ENCODE data around the gene PRDM11. TPM values are rescaled to one million over a fixed set of nuclear protein-coding genes. Genes with fewer than 3 reads are reported as not detected.

PRDM11 gene
- total RNA-seq, 1 experiment from 2014 or later, result 12.6 TPM

GRCh38 chr11:45184640-45185039 lies 38.2 kb downstream of the PRDM11 start:
- Histone ChIP-seq H3K9me3 (ENCODE audit: low read depth, low read length, poor library complexity, severe bottlenecking) (no peaks in the 10 kb centered on the region), H3K27ac (ENCODE audit: low read depth, low read length, poor library complexity, severe bottlenecking) (no peak overlapping the region), H3K36me3 (ENCODE audit: insufficient read depth, low read length, poor library complexity, severe bottlenecking) (no peaks in the 10 kb centered on the region), H3K27me3 (replicated peaks; ENCODE audit: insufficient read depth, low read depth, low read length, poor library complexity) (no peaks in the 10 kb centered on the region), H3K4me3 (ENCODE audit: low read depth, low read length, poor library complexity, severe bottlenecking) (no peak overlapping the region), H3K4me1 (ENCODE audit: insufficient read depth, low read length, poor library complexity, severe bottlenecking) (peaks cover 13% of the 10 kb centered on the region)
- ChIA-PET POLR2A (ENCODE audit: low non-redundant PET) (no interaction called here), CTCF (no interaction called here)
- intact Hi-C loops (cut with micrococcal nuclease; ENCODE audit: unreplicated experiment), result no loop called here
- no peak for DNase-seq (ENCODE audit: low spot score)
- no peak for TF ChIP-seq EZH2 (IDR thresholded peaks at IDR 0.05; ENCODE audit: borderline replicate concordance, low read depth, low read length, poor library complexity, severe bottlenecking)
- TF ChIP-seq CTCF (conservative IDR thresholded peaks at IDR 0.05; ENCODE audit: low read depth, low read length), result no peak
- BruUV-seq (replicated peaks), result no TSS peak

GRCh38 chr11:45185228-45185729 lies 38.8 kb downstream of the PRDM11 start:
- intact Hi-C loops (cut with micrococcal nuclease; ENCODE audit: unreplicated experiment), result no loop called here
- TF ChIP-seq EZH2 (IDR thresholded peaks at IDR 0.05; ENCODE audit: borderline replicate concordance, low read depth, low read length, poor library complexity, severe bottlenecking) (no peak), CTCF (conservative IDR thresholded peaks at IDR 0.05; ENCODE audit: low read depth, low read length) (no peak)
- peaks cover 7% of the 10 kb centered on the region for H3K4me1 ChIP-seq (ENCODE audit: insufficient read depth, low read length, poor library complexity, severe bottlenecking)
- H3K4me3 ChIP-seq (ENCODE audit: low read depth, low read length, poor library complexity, severe bottlenecking), result no peak overlapping the region
- BruUV-seq (replicated peaks), result no TSS peak
- DNase-seq (ENCODE audit: low spot score), result no peak
- ChIA-PET POLR2A (ENCODE audit: low non-redundant PET) (no interaction called here), CTCF (no interaction called here)
- H3K9me3 ChIP-seq (ENCODE audit: low read depth, low read length, poor library complexity, severe bottlenecking), result no peaks in the 10 kb centered on the region
- H3K36me3 ChIP-seq (ENCODE audit: insufficient read depth, low read length, poor library complexity, severe bottlenecking), result no peaks in the 10 kb centered on the region
- H3K27ac ChIP-seq (ENCODE audit: low read depth, low read length, poor library complexity, severe bottlenecking), result no peak overlapping the region
- H3K27me3 ChIP-seq (replicated peaks; ENCODE audit: insufficient read depth, low read depth, low read length, poor library complexity), result no peaks in the 10 kb centered on the region

GRCh38 chr11:45187375-45187774 lies 40.9 kb downstream of the PRDM11 start:
- POLR2A ChIA-PET (ENCODE audit: low non-redundant PET), result no interaction called here
- CTCF ChIA-PET, result interaction anchor here (0.5 kb wide), 1 partner anchor 19 kb away, joined by 3 read pairs; no protein-coding TSS in a partner anchor

More at GRCh38 chr11:45187375-45187774, 40.9 kb downstream of the PRDM11 start:
- Histone ChIP-seq H3K9me3 (ENCODE audit: low read depth, low read length, poor library complexity, severe bottlenecking) (no peaks in the 10 kb centered on the region), H3K36me3 (ENCODE audit: insufficient read depth, low read length, poor library complexity, severe bottlenecking) (no peaks in the 10 kb centered on the region), H3K4me1 (ENCODE audit: insufficient read depth, low read length, poor library complexity, severe bottlenecking) (no peaks in the 10 kb centered on the region), H3K27ac (ENCODE audit: low read depth, low read length, poor library complexity, severe bottlenecking) (no peak overlapping the region), H3K27me3 (replicated peaks; ENCODE audit: insufficient read depth, low read depth, low read length, poor library complexity) (no peaks in the 10 kb centered on the region), H3K4me3 (ENCODE audit: low read depth, low read length, poor library complexity, severe bottlenecking) (no peak overlapping the region)
- intact Hi-C loops (cut with micrococcal nuclease; ENCODE audit: unreplicated experiment), result no loop called here
- BruUV-seq (replicated peaks), result no TSS peak
- no peak for TF ChIP-seq CTCF (conservative IDR thresholded peaks at IDR 0.05; ENCODE audit: low read depth, low read length)
- TF ChIP-seq EZH2 (IDR thresholded peaks at IDR 0.05; ENCODE audit: borderline replicate concordance, low read depth, low read length, poor library complexity, severe bottlenecking), result no peak
- DNase-seq (ENCODE audit: low spot score), result no peak

All from A673 (cell line).